C1 segment of cervical spinal cord (tissue), 14 donors: ENCODE measurements around the gene TFF1.

Experiments
- DNase-seq, 14 donors: peaks; one replicate each; lab custom pipeline; 2025; lab: John Stamatoyannopoulos, UW

TFF1 gene

GRCh38 chr21:42317826-42318746, 48.2 kb downstream of the TFF1 start:
- no peak for DNase-seq

- no peak for DNase-seq
Measured at GRCh38 chr21:42317341-42317741, 49.0 kb downstream of the TFF1 start.

GRCh38 chr21:42316891-42317290, 49.4 kb downstream of the TFF1 start:
- no peak for DNase-seq

GRCh38 chr21:42315296-42315891, 50.9 kb downstream of the TFF1 start, which contains the start of gene TFF3:
TFF3 (minus strand) TSS chr21:42315409; CDS start chr21:42315374, 35 bp downstream.
- DNase-seq, result no peak

- no peak for DNase-seq
Measured at GRCh38 chr21:42314616-42315295, 51.6 kb downstream of the TFF1 start.

GRCh38 chr21:42313501-42313969, 52.8 kb downstream of the TFF1 start:
- no peak for DNase-seq

- no peak for DNase-seq
Measured at GRCh38 chr21:42312626-42313104, 53.7 kb downstream of the TFF1 start.
